ENCODE measurements around the gene EDAR.

The EDAR gene

GRCh38 chr2:108993095-108993937, 4.3 kb upstream of the EDAR start:
- TF ChIP-seq TCF12 (IDR thresholded peaks at IDR 0.05; ENCODE audit: low read depth) (no peak), TEAD4 (IDR thresholded peaks at IDR 0.05) (no peak), EGR1 (IDR thresholded peaks at IDR 0.05) (no peak), MAX (IDR thresholded peaks at IDR 0.05) (no peak), REST (IDR thresholded peaks at IDR 0.05; ENCODE audit: low read depth) (no peak), TAF1 (IDR thresholded peaks at IDR 0.05; ENCODE audit: low read depth) (no peak), CREB1 (IDR thresholded peaks at IDR 0.05; ENCODE audit: low read depth) (no peak)

- TF ChIP-seq NFIC (IDR thresholded peaks at IDR 0.05) (no peak), MAX (IDR thresholded peaks at IDR 0.05) (no peak), YY1 (IDR thresholded peaks at IDR 0.05; ENCODE audit: low read depth) (no peak), REST (IDR thresholded peaks at IDR 0.05; ENCODE audit: low read depth) (no peak), EP300 (IDR thresholded peaks at IDR 0.05; ENCODE audit: borderline replicate concordance) (no peak), TAF1 (IDR thresholded peaks at IDR 0.05; ENCODE audit: low read depth) (no peak), USF1 (IDR thresholded peaks at IDR 0.05) (no peak), CEBPB (IDR thresholded peaks at IDR 0.05) (no peak), EGR1 (IDR thresholded peaks at IDR 0.05) (no peak), FOXM1 (IDR thresholded peaks at IDR 0.05; ENCODE audit: borderline replicate concordance, low read depth) (no peak), RAD21 (IDR thresholded peaks at IDR 0.05; ENCODE audit: low read depth) (no peak), TCF12 (IDR thresholded peaks at IDR 0.05; ENCODE audit: low read depth) (no peak), ZBTB7A (IDR thresholded peaks at IDR 0.05; ENCODE audit: low read depth) (no peak), CREB1 (IDR thresholded peaks at IDR 0.05; ENCODE audit: low read depth) (no peak), TEAD4 (IDR thresholded peaks at IDR 0.05) (no peak)
Observed at GRCh38 chr2:108988076-108988795, 784 bp downstream of the EDAR start.

GRCh38 chr2:108986916-108987510, 2.0 kb downstream of the EDAR start:
- no peak for TF ChIP-seq YY1 (IDR thresholded peaks at IDR 0.05; ENCODE audit: low read depth)
- no peak for TF ChIP-seq CEBPB (IDR thresholded peaks at IDR 0.05)
- TF ChIP-seq USF1 (IDR thresholded peaks at IDR 0.05): no peak
- TF ChIP-seq REST (IDR thresholded peaks at IDR 0.05; ENCODE audit: low read depth): no peak
- TF ChIP-seq RAD21 (IDR thresholded peaks at IDR 0.05; ENCODE audit: low read depth): no peak
- no peak for TF ChIP-seq TCF12 (IDR thresholded peaks at IDR 0.05; ENCODE audit: low read depth)
- TF ChIP-seq FOXM1 (IDR thresholded peaks at IDR 0.05; ENCODE audit: borderline replicate concordance, low read depth): no peak
- no peak for TF ChIP-seq MAX (IDR thresholded peaks at IDR 0.05)
- no peak for TF ChIP-seq ZBTB7A (IDR thresholded peaks at IDR 0.05; ENCODE audit: low read depth)
- TF ChIP-seq CREB1 (IDR thresholded peaks at IDR 0.05; ENCODE audit: low read depth): no peak
- no peak for TF ChIP-seq EP300 (IDR thresholded peaks at IDR 0.05; ENCODE audit: borderline replicate concordance)
- TF ChIP-seq TAF1 (IDR thresholded peaks at IDR 0.05; ENCODE audit: low read depth): no peak
- no peak for TF ChIP-seq TEAD4 (IDR thresholded peaks at IDR 0.05)
- no peak for TF ChIP-seq NFIC (IDR thresholded peaks at IDR 0.05)

Data from Ishikawa (cell line).